ENCODE results near the gene DIDO1. TPM values are rescaled to one million over a fixed set of nuclear protein-coding genes. Genes with fewer than 3 reads are reported as not detected.
A peak's percentile ranks its signal among the peaks of the same experiment; 100 is the strongest.

The DIDO1 gene
- total and polyA plus RNA-seq, 2 donors (not counting 1 experiment from before 2014, with no cell fraction given) = 57.6 to 124 TPM

DNA sequence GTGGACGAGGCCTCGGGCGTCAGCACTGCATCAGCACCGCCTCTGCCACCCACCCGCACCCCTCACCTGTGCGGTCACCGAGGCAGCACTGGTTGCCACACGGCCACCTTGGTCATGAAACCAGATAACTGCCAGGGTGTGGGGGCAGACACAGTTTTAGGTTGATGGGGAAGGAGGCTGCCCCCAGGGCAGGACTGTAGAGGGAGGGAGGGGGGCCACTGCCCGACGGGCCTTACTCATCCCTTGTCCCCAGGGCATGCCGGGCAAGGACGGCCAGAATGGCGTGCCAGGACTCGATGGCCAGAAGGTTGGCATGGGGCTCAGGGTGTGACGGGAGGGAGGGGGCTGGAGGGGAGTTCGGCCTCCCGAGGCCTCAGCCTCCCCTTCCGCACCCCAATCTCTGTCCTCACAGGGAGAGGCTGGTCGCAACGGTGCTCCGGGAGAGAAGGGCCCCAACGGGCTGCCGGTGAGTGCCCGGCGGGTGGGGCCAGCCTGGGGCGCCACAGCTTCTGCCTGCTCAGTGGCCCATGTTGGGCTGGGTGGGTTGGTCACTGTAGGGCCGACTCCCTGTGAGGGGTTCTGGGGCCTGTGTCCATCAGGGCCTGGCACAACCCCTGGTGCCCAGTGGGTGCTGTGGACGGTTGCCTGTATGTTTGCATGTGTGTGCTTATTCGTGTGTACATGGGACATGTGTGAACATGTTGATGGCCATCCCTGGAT, 97.6 kb downstream of the DIDO1 start:
- WGBS (ENCODE audit: insufficient coverage) = 94% methylated on average over 25 of the region's 29 CpGs

DNA sequence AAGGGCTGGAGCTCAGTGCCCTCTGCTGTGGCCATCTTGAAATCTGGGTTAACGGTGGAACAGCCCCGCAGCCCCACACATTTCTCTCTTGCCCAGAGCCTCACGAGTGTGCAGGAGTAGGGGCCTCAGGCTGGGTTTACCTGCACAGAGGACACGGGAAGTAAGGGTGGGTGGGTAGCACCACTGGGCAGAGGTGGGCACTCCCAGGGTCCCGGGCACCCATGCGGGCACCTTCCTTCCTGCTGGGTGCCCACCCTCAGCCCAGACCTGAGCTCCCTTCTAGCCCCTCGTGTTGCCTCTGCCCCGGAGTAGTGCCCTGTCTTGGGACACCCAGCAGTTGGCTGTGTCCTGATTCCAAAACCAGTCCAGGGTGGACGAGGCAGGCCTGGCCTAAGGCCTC, 98.3 kb downstream of the DIDO1 start:
- Mint-ChIP-seq H3K4me3 (no peak overlapping the region), H3K4me1 (peaks cover 30% of the 10 kb centered on the region), H3K9me3 (ENCODE audit: insufficient read depth) (no peaks in the 10 kb centered on the region), H3K27ac (no peak overlapping the region), H3K27me3 (no peaks in the 10 kb centered on the region)
- no peak for ATAC-seq (ENCODE audit: low read depth)
- Histone ChIP-seq H4K20me1 (ENCODE audit: control insufficient read depth, insufficient read depth, low read length, poor library complexity, severe bottlenecking) (peaks cover 4% of the 10 kb centered on the region), H3K4me1 (ENCODE audit: control insufficient read depth in 2 of 2, insufficient read depth in 2 of 2, low read length in 2 of 2) (peaks cover 45 to 51% of the 10 kb centered on the region in 2 donors), H2AFZ (ENCODE audit: insufficient read depth, low read depth, low read length, poor library complexity, severe bottlenecking) (no peak overlapping the region), H3K9me3 (ENCODE audit: control extremely low read depth in 1 of 3, control insufficient read depth in 2 of 3, insufficient read depth in 1 of 3, low read length in 2 of 3) (no peaks in the 10 kb centered on the region), H3K27ac (ENCODE audit: low read length in 2 of 2) (no peak overlapping the region), H3K36me3 (replicated peaks in 1 of 2; ENCODE audit: control extremely low read depth in 1 of 2, control insufficient read depth in 1 of 2, extremely low read depth in 1 of 2, insufficient read depth in 2 of 2, low read length in 1 of 2) (no peaks in the 10 kb centered on the region), H3K9ac (ENCODE audit: low read length) (no peak overlapping the region), H3K4me3 (ENCODE audit: control extremely low read depth in 1 of 5, extremely low read depth in 1 of 5, insufficient read depth in 1 of 5, low read depth in 2 of 5, low read length in 4 of 5) (no peak overlapping the region), H3K4me2 (replicated peaks; ENCODE audit: low read depth, low read length, poor library complexity, severe bottlenecking) (no peak overlapping the region), H3K27me3 (replicated peaks in 1 of 4; ENCODE audit: control extremely low read depth in 1 of 4, control insufficient read depth in 3 of 4, insufficient read depth in 4 of 4, low read length in 3 of 4) (no peaks in the 10 kb centered on the region), H3K79me2 (ENCODE audit: control insufficient read depth, insufficient read depth, low read length) (no peaks in the 10 kb centered on the region)
- DNase-seq = no peak
- TF ChIP-seq EZH2 (IDR thresholded peaks at IDR 0.05; ENCODE audit: borderline replicate concordance, insufficient read depth, low read depth, low read length, poor library complexity, severe bottlenecking) = no peak
- TF ChIP-seq, protein P1, sequence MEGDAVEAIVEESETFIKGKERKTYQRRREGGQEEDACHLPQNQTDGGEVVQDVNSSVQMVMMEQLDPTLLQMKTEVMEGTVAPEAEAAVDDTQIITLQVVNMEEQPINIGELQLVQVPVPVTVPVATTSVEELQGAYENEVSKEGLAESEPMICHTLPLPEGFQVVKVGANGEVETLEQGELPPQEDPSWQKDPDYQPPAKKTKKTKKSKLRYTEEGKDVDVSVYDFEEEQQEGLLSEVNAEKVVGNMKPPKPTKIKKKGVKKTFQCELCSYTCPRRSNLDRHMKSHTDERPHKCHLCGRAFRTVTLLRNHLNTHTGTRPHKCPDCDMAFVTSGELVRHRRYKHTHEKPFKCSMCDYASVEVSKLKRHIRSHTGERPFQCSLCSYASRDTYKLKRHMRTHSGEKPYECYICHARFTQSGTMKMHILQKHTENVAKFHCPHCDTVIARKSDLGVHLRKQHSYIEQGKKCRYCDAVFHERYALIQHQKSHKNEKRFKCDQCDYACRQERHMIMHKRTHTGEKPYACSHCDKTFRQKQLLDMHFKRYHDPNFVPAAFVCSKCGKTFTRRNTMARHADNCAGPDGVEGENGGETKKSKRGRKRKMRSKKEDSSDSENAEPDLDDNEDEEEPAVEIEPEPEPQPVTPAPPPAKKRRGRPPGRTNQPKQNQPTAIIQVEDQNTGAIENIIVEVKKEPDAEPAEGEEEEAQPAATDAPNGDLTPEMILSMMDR (IDR thresholded peaks at IDR 0.05) = no peak
- intact Hi-C loops (cut with micrococcal nuclease) = no loop called here
- POLR2A ChIA-PET = no interaction called here
- WGBS (ENCODE audit: insufficient coverage) = 90% methylated on average over 6 of the region's 9 CpGs
- CTCF ChIA-PET = no interaction called here

More for the DNA sequence above, 97.6 kb downstream of the DIDO1 start:
- Histone ChIP-seq H3K9me3 (ENCODE audit: control extremely low read depth in 1 of 3, control insufficient read depth in 2 of 3, insufficient read depth in 1 of 3, low read length in 2 of 3) (no peaks in the 10 kb centered on the region), H2AFZ (ENCODE audit: insufficient read depth, low read depth, low read length, poor library complexity, severe bottlenecking) (no peak overlapping the region), H3K79me2 (ENCODE audit: control insufficient read depth, insufficient read depth, low read length) (no peaks in the 10 kb centered on the region), H3K9ac (ENCODE audit: low read length) (no peak overlapping the region), H3K4me2 (replicated peaks; ENCODE audit: low read depth, low read length, poor library complexity, severe bottlenecking) (no peak overlapping the region), H3K27ac (ENCODE audit: low read length in 2 of 2) (no peak overlapping the region), H3K4me1 (ENCODE audit: control insufficient read depth in 2 of 2, insufficient read depth in 2 of 2, low read length in 2 of 2) (peaks cover 46 to 53% of the 10 kb centered on the region in 2 donors), H4K20me1 (ENCODE audit: control insufficient read depth, insufficient read depth, low read length, poor library complexity, severe bottlenecking) (peaks cover 4% of the 10 kb centered on the region), H3K27me3 (replicated peaks in 1 of 4; ENCODE audit: control extremely low read depth in 1 of 4, control insufficient read depth in 3 of 4, insufficient read depth in 4 of 4, low read length in 3 of 4) (no peaks in the 10 kb centered on the region), H3K4me3 (ENCODE audit: control extremely low read depth in 1 of 5, extremely low read depth in 1 of 5, insufficient read depth in 1 of 5, low read depth in 2 of 5, low read length in 4 of 5) (no peak overlapping the region), H3K36me3 (replicated peaks in 1 of 2; ENCODE audit: control extremely low read depth in 1 of 2, control insufficient read depth in 1 of 2, extremely low read depth in 1 of 2, insufficient read depth in 2 of 2, low read length in 1 of 2) (no peaks in the 10 kb centered on the region)
- DNase-seq = peak; percentile 12
- no peaks in the 10 kb centered on the region for H3K27me3 Mint-ChIP-seq
- ChIA-PET POLR2A (no interaction called here), CTCF (no interaction called here)
- no peak overlapping the region for H3K27ac Mint-ChIP-seq
- no peaks in the 10 kb centered on the region for H3K9me3 Mint-ChIP-seq (ENCODE audit: insufficient read depth)
- intact Hi-C loops (cut with micrococcal nuclease) = no loop called here
- H3K4me3 Mint-ChIP-seq = no peak overlapping the region
- H3K4me1 Mint-ChIP-seq = peaks cover 32% of the 10 kb centered on the region
- ATAC-seq (ENCODE audit: low read depth) = no peak
- TF ChIP-seq EZH2 (IDR thresholded peaks at IDR 0.05; ENCODE audit: borderline replicate concordance, insufficient read depth, low read depth, low read length, poor library complexity, severe bottlenecking) = no peak
- TF ChIP-seq, protein P1 (IDR thresholded peaks at IDR 0.05) = no peak

Data from B cell (primary cell).